Lower leg skin (tissue), 4 donors: ENCODE results near the gene SELENOO. TPM values are rescaled to one million over a fixed set of nuclear protein-coding genes. Genes with fewer than 3 reads are reported as not detected.

Experiments
- DNase-seq, 2 donors: peaks; one replicate each; pipeline ENCODE4 v3.0.0-alpha.2; 2019; ENCODE audit warnings: low spot score in 2 of 2
- H3K4me3 ChIP-seq: fragments of 200-600 bp; sonication (generic); 2 replicates; pipeline ENCODE4 v1.5.1; 2017; ENCODE audit warnings: mild to moderate bottlenecking, low read depth; ENCODE audit not compliant: poor library complexity, severe bottlenecking
- CTCF ChIP-seq, 3 donors: fragments of 450-650 bp; IDR thresholded peaks; one replicate each; pipeline ENCODE4 v1.5.1; 2016; ENCODE audit warnings: antibody characterized with exemption in 3 of 3, mild to moderate bottlenecking in 3 of 3, moderate library complexity in 2 of 3
- POLR2A ChIP-seq, 2 donors: fragments of 450-650 bp; IDR thresholded peaks; one replicate each; pipeline ENCODE4 v1.6.1; 2016 to 2017; ENCODE audit warnings: antibody characterized with exemption in 2 of 2, mild to moderate bottlenecking in 1 of 2, moderate library complexity in 1 of 2
- WGBS, 2 donors: methylation state at CpG; one replicate each; pipeline ENCODE4 v1.1.5; 2018; 5-methylcytosine and 5-hydroxymethylcytosine counted together
- intact Hi-C: fragments of 100-400 bp; cut with DNase I; formaldehyde crosslinking; loops from one replicate; pipeline ENCODE4 v1.15.0; 2023; ENCODE audit warnings: low total_unique reads
- total RNA-seq, 4 donors: library from RNA; depleted of rRNA; stranded (reverse); fragments of >200 nt; gene quantifications; one replicate each; pipeline ENCODE4 v1.1.0, GENCODE V29; 2016

SELENOO gene
- total RNA-seq, 4 donors from 2014 or later: 33.3 to 52.3 (median 43.1) TPM

- no peak for TF ChIP-seq CTCF (IDR thresholded peaks at IDR 0.05)
- H3K4me3 ChIP-seq: no peak overlapping the region
- DNase-seq: no peak
- WGBS, 2 donors: 88% methylated on average over 14 of the region's 14 CpGs
- intact Hi-C loops: no loop called here
Observed at GRCh38 chr22:50211147-50211546, 10.3 kb downstream of the SELENOO start.

GRCh38 chr22:50213263-50213662 lies 12.5 kb downstream of the SELENOO start:
- intact Hi-C loops: no loop called here
- DNase-seq: no peak
- 93 to 96% methylated on average over 9 of the region's 9 CpGs for WGBS, 2 donors
- H3K4me3 ChIP-seq: no peak overlapping the region
- no peak for TF ChIP-seq CTCF (IDR thresholded peaks at IDR 0.05)
- no peak for TF ChIP-seq POLR2A (IDR thresholded peaks at IDR 0.05)

DNA sequence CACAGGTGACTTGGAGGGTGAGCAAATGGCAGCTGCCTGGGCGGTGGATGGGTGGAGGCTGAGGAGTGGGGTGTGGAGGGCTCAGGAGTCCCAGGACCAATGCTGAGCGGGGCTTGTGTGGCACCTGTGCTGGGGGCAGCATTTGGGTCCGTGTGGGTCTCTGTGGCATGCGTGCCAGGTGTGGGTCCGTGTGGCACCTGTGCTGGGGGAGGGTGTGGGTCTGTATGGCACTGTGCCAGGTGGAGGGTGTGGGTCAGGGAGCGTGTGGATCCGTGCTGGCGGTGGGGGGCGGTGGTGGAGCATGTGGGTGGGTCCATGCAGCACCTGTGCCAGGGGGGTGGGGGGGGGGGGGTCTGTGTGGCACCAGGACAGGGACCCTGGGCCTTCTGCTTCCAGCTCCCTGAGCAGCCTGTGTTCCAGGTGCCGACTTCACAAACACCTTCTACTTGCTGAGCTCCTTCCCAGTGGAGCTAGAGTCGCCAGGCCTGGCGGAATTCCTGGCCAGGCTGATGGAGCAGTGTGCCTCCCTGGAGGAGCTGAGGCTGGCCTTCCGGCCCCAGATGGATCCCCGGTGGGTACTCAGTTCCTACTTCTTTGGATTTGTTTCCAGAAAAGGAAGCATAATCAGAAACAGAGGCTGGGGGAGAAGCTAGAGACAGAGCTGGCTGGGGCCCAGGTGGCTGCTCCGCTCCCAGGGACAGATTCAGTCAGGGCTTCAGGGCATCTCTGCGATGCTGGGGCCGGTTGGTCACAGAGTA lies 14.7 kb downstream of the SELENOO start:
- H3K4me3 ChIP-seq: no peak overlapping the region
- 55 to 60% methylated on average over 15 to 17 of the region's 17 CpGs for WGBS, 2 donors
- TF ChIP-seq CTCF (IDR thresholded peaks at IDR 0.05) (no peak), POLR2A (IDR thresholded peaks at IDR 0.05) (no peak)
- no peak for DNase-seq
- intact Hi-C loops: no loop called here

DNA sequence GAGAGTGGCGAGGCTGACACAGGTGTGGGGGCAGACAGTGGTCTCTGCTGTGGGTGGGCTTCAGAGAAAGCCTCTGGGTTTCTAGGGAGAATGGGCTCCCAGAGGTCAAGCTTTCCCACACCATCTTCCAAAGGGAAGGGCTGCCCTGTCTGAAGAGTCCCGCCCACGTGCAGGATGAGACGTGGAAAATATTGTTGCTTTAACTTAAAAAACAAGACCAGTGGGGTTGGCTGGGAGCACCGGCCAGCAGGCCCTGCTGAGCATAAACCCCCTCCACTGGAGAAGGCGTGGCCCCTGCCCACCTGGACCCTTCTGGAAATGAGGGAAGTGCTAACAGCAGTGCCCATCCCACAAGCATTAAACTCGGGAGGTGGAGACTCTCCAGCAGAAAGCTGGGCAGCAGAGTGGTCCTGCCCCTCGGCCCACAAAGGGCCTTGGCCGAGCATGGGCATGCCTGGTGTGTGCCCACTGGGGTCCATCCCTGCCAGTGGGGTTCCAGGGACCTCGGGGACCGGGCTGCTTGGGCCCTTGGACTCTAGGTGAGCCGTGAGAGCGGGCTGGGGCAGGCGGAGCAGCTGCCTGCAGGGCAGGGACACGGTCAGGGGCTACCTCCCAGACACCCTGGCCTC lies 15.4 kb downstream of the SELENOO start:
- H3K4me3 ChIP-seq: no peak overlapping the region
- intact Hi-C loops: no loop called here
- no peak for DNase-seq
- 82 to 86% methylated on average over 15 of the region's 15 CpGs for WGBS, 2 donors
- no peak for TF ChIP-seq CTCF (IDR thresholded peaks at IDR 0.05)
- TF ChIP-seq POLR2A (IDR thresholded peaks at IDR 0.05): no peak

DNA sequence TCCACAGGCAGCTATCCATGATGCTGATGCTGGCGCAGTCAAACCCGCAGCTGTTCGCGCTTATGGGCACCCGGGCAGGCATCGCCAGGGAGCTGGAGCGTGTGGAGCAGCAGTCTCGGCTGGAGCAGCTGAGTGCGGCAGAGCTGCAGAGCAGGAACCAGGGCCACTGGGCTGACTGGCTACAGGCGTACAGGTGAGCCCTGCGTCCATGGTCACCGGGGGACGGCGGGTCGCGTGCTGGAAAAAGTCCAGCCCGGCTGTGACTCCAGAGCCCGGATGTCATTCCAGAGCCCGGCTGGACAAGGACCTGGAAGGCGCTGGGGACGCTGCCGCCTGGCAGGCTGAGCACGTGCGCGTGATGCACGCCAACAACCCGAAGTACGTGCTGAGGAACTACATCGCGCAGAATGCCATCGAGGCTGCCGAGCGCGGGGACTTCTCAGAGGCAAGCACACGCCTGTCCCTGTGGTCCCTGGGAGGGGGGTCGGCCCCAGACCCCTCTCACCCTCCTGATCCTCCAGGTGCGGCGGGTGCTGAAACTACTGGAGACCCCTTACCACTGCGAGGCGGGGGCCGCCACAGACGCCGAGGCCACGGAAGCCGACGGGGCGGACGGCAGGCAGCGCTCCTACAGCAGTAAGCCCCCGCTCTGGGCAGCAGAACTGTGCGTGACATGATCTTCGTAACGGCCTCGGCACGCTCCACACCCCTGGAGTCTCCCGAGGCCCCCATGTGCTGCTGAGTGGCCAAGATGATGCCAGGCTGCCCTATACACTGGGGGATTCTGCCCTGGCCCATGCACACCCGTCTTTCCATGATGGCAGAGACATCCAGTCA lies 16.1 kb downstream of the SELENOO start:
- 95 to 97% methylated on average over 48 to 50 of the region's 57 CpGs for WGBS, 2 donors
- no peak for TF ChIP-seq POLR2A (IDR thresholded peaks at IDR 0.05)
- no peak for TF ChIP-seq CTCF (IDR thresholded peaks at IDR 0.05)
- no peak for DNase-seq
- no peak overlapping the region for H3K4me3 ChIP-seq
- intact Hi-C loops: no loop called here
